Globus pallidus (tissue), 1 donor: ENCODE measurements around the gene SOX5.
A peak's percentile ranks its signal among the peaks of the same experiment; 100 is the strongest.
"Not testable (repeated sequence)": the region's sequence is repeated elsewhere in the genome, so short reads cannot be mapped to it uniquely, and the experiment has no call there.

Experiments used
- DNase-seq: peaks from one replicate; pipeline ENCODE4 v3.0.0-alpha.2; 2015; ENCODE audit warnings: low spot score

Gene SOX5

GRCh38 chr12:23831739-23832138, 117.7 kb downstream of the SOX5 start:
- peak; percentile 2 for DNase-seq

GRCh38 chr12:23830210-23830609, 119.3 kb downstream of the SOX5 start:
- no peak for DNase-seq

GRCh38 chr12:23827353-23827752, 122.1 kb downstream of the SOX5 start:
- DNase-seq, result no peak

GRCh38 chr12:23825124-23825523, 124.3 kb downstream of the SOX5 start:
- not testable (repeated sequence) for DNase-seq

- DNase-seq, result no peak
These were observed 125.1 kb downstream of the SOX5 start for GRCh38 chr12:23824358-23824757.

- not testable (repeated sequence) for DNase-seq
These were observed 126.6 kb downstream of the SOX5 start for GRCh38 chr12:23822883-23823282.

- no peak for DNase-seq
These were observed 132.1 kb downstream of the SOX5 start for GRCh38 chr12:23817345-23817744.

GRCh38 chr12:23816394-23816851, 133.0 kb downstream of the SOX5 start:
- no peak for DNase-seq

- DNase-seq, result no peak
These were observed 133.7 kb downstream of the SOX5 start for GRCh38 chr12:23815810-23816209.

GRCh38 chr12:23813206-23813605, 136.3 kb downstream of the SOX5 start:
- DNase-seq, result no peak

GRCh38 chr12:23810329-23810902, 139.1 kb downstream of the SOX5 start:
- no peak for DNase-seq

GRCh38 chr12:23803540-23803939, 145.9 kb downstream of the SOX5 start:
- no peak for DNase-seq

- DNase-seq, result no peak
These were observed 154.0 kb downstream of the SOX5 start for GRCh38 chr12:23795494-23795893.

- no peak for DNase-seq
These were observed 168.4 kb downstream of the SOX5 start for GRCh38 chr12:23781118-23781517.

GRCh38 chr12:23775208-23775607, 174.3 kb downstream of the SOX5 start:
- no peak for DNase-seq

- DNase-seq, result peak; percentile 95
These were observed 178.1 kb downstream of the SOX5 start for GRCh38 chr12:23771240-23771949.

GRCh38 chr12:23770202-23770938, 179.1 kb downstream of the SOX5 start:
- DNase-seq, result peak; percentile 11

- DNase-seq, result no peak
These were observed 181.6 kb downstream of the SOX5 start for GRCh38 chr12:23767834-23768233.

- DNase-seq, result no peak
These were observed 185.7 kb downstream of the SOX5 start for GRCh38 chr12:23763724-23764123.

GRCh38 chr12:23760495-23760894, 189.0 kb downstream of the SOX5 start:
- DNase-seq, result peak; percentile 16

- no peak for DNase-seq
These were observed 190.9 kb downstream of the SOX5 start for GRCh38 chr12:23758608-23759007.

- DNase-seq, result peak; percentile 36
These were observed 191.9 kb downstream of the SOX5 start for GRCh38 chr12:23757541-23757962.

- DNase-seq, result no peak
These were observed 193.1 kb downstream of the SOX5 start for GRCh38 chr12:23756416-23756815.
